HG03558 (cell line): Measurements from ENCODE around the gene CNTNAP5.

Source experiments
- ATAC-seq: cut with Tn5 transposase; IDR thresholded peaks from one replicate; pipeline ENCODE4 v1.9.1; 2021; ENCODE audit warnings: moderate number of reproducible peaks; ENCODE audit not compliant: unreplicated experiment; ENCODE audit errors: extremely low read depth

Gene CNTNAP5

DNA sequence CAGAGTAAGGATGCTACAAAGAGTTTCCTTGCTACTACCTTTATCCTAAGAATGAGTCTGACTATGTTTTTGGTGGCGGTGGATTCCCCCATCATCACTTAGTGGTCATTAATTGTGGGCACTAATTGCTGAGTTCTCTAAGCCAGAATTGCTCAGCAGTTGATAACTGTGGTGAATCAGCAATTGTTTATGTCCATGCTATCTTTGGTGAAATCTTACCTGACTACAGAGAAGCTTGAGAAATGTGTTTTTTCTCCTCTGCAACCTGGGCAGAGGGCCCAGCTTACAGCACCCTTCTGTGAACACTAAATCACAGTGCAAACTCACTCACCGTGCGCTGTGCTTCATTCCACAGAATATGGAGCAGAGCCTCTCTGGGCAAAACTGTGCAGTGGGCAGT lies 683.6 kb downstream of the CNTNAP5 start:
- no peak for ATAC-seq

DNA sequence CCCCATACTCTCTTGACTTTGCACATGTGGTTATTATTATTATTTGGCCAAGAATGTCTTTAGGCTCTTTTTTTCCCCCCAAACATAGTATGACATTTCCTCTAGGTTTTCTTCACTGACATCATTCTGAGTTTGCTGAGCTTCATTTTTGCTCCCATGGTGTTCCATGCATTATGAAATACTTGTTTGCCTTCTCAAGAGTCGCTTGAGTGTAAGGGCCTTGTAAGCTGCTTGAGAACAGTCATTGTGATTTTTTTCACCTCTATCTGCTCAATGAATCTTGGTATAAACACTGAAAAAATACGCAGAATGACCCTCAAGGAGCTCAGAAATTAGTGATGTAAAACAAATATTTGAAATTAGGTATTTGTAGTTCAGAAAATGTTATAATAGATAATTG lies 688.9 kb downstream of the CNTNAP5 start:
- no peak for ATAC-seq

DNA sequence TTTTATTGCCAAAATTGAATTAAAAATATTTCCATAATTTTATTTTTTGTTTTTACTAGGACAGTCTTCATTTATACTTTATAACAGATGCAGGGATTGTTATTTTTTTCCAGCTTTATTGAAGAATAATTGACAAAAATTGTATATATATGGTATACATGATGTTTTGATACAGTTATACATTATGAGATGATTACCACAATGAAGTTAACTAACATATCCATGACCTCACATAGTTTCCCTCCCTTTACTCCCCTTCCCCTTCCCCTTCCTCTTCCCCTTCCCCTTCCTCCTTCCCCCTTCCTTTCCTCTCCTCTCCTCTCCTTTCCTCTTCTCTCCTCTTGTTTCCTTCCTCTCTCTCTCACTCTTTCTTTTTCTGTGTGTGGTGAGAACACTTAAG lies 700.1 kb downstream of the CNTNAP5 start:
- no peak for ATAC-seq

DNA sequence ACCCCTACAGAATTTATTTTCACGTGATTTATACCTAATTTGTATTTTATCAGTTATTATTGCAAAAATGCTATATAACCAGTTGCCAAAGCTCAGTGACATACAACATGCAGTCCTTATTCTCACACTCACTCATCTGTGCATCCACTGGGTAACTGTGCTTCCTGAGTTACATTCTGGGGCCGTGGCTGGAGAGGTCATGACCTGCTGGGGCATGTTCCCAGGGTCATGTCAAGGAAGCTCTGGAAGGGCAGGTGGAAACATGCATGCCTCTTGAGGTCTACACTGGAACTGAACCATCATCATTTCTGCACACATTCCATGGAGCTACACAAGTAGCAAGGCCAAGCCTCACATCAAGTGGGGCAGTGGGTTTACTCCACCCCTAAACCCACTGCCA lies 715.5 kb downstream of the CNTNAP5 start:
- no peak for ATAC-seq

DNA sequence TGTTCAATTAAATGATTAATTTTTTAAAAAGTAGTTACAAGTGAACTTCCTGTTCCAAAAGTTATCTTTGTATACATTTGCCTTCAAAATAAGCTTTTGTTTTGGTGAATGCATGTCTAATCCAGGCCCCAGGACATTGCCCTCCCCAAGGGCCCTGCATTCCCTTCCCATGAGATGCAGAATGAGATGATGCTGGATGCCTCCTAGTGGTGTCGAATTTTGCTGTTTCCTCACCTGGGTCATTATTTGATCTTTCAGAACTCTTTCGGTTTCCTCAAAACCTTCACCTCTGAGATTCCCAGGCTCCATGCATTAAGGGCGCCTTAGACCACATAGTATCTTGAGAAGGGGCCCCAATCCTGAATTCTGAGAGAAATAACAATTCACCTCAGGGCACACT lies 728.8 kb downstream of the CNTNAP5 start:
- no peak for ATAC-seq

DNA sequence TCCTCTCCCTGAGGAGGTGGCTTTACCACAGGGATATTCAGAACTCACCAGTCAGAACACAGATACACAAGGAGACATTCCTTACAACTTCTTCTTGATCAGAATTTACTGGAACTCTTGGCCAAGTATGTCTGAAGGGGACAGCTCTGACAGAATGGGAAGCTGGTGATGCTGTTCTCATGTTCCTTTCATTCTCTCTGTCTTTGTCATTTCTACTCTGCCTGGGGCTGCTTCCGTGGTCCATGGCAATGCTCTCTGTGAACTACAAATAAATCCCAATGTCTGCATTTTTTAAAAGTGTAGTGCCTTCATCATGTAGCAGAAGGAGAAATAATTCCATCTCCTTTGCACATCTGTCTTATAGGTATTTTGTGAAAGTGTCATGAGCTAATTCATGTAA lies 730.3 kb downstream of the CNTNAP5 start:
- ATAC-seq = no peak

DNA sequence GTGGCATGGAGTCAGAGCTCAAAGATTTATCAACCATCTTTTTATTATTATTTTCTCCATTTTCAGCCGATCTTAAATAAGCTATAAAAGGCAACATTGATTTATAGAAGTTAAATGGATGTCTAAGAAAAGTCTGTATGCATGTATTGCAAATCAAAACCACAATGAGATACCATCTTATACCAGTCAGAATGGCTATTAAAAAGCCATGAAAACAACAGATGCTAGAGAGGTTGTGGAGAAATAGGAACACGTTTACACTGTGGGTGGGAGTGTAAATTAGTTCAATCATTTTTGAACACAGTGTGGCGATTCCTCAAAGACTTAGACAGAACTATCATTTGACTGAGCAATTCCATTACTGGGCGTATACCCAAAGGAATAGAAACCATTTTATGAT lies 731.0 kb downstream of the CNTNAP5 start:
- no peak for ATAC-seq

DNA sequence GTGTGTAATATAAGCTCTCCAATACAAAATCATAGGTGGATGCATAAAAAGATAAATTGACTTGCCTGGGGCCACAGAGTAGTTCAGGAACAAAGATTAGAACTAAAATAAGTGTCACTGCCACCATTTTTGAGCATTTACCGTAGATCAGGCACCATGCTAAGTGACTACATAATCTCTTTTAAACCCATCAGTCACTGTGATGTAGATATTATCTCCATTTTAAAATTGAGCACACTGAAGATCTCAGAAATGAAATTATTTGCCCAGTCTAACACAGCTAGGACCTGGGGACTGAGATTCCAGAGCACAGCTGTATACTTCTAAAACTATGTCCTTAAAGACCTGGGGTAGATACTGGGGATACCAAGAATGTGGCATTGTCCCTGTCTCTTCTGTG lies 737.3 kb downstream of the CNTNAP5 start:
- ATAC-seq = no peak

DNA sequence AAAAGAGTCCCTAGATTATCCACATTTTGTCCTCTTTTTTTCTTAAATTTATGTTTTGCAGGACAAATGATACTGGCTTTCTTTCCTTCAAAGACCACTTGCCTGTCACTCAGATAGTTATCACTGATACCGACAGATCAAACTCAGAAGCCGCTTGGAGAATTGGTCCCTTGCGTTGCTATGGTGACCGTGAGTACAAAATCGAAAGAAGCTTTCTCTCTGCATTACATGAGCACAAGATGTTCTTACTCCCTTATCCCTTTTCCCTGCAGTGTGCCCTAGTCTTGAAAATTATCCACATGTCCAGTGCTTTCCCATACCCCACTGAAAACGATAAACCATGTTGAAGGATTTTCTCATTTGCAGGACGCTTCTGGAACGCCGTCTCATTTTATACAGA lies 738.5 kb downstream of the CNTNAP5 start:
- ATAC-seq = no peak

DNA sequence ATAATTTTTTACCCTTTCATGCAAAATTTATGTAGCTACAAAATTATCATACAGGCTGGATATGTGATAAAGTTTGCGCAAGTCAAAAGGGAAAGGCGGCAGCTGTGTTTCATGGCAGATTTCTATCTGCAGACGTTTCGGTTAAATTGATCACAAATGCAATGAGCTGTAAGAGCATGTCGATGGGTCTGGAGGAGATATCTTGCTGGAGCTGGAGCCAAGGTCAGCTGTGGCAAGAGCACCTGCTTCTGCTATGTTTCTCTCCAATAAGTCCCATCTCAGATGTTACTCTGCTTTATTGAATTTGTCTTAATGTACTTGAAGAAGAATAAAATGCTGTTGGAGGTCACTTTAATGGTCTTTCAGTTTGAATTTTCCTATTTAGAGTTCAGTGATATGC lies 749.7 kb downstream of the CNTNAP5 start:
- ATAC-seq = no peak

DNA sequence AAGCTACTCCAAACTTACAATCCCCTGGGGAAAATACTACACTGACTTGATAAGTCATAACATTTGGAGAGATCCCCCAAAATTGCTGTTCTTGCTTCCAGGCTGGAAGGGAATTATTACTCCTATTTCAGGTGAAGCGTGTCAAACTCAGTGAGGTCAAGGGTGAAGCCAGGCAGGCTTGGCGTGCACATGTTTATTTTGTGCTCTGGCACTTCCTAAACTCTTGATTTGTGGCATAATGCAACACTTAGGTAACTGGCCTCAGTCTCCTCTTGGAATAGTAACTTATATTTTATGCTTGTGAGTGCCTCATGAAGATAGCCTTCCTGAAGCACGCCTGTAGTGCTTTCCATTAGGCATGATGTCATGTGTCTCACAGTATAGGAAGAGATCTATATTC lies 751.2 kb downstream of the CNTNAP5 start:
- no peak for ATAC-seq

DNA sequence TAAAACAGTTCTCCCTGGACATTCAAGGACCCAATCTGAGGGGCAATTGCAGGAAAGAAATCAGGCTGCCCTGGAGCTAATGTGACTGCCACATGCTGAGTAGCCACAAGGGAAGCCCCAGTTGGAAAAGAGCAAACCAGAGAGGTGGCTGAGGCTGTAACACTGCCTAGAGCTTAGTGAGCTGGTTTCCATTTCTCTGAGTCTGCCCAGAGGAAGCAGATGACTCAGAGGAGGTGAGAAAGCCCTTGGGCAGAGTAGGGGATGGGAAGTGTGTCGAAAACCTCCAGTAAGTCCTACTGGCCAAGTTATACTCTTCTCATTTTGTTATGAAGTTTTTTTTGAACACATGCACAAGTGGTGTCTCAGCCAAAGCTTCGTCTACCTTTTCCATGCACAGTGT lies 753.0 kb downstream of the CNTNAP5 start:
- ATAC-seq = no peak

DNA sequence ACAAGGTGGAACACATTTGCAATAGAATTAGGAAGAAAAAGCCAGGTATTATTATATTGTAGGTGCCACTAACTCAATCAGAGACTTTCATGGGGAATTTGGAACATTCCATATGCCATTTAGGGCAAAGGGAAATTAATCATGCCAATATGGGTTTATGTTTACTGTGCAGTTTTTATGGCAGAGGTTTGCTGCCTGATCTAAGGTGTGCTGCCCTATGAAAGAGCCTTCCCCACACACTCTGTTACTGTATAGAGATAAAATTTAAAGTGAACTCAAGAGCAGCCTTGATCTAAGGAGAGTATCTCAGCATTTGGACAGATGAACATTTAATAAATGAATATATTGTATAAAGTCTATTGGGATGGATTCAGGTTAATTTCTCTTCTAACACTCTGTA lies 771.6 kb downstream of the CNTNAP5 start:
- ATAC-seq = no peak

DNA sequence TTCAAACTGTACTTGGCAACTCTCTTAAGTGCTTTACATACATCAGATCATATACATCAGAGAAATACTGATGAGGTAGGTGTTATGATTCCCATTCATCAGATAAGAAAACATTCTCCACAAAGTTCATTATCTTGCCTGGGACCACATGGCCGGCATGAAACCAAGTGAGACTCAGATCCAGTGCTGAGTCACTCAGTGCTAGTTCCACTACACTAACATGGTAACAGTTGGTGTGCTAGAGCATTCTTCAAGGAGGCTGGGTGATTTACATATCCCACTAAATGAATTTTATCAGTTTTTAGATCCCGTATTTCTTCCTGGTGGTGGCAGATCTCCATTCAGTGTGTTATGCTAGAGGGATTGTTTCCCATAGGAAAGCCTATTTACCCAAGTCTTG lies 772.0 kb downstream of the CNTNAP5 start:
- no peak for ATAC-seq

DNA sequence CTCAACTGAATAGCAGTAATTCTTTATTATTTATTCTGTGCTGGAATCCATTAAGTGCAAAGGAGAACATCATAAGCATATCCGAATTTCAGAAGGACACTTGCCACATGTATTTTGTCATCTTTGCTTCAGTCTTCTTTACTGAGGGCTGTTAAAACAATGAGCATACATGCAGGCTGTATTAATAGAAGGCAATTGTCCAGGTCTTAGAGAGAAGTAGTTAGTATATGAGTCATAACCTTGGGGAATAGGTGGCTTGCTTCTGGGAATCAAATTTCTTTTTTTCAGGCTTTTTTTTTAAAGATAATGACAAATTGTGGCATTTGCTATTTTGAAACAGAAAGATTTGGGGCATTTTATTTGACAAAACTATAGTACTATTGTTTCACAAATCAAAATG lies 773.5 kb downstream of the CNTNAP5 start:
- ATAC-seq = no peak

DNA sequence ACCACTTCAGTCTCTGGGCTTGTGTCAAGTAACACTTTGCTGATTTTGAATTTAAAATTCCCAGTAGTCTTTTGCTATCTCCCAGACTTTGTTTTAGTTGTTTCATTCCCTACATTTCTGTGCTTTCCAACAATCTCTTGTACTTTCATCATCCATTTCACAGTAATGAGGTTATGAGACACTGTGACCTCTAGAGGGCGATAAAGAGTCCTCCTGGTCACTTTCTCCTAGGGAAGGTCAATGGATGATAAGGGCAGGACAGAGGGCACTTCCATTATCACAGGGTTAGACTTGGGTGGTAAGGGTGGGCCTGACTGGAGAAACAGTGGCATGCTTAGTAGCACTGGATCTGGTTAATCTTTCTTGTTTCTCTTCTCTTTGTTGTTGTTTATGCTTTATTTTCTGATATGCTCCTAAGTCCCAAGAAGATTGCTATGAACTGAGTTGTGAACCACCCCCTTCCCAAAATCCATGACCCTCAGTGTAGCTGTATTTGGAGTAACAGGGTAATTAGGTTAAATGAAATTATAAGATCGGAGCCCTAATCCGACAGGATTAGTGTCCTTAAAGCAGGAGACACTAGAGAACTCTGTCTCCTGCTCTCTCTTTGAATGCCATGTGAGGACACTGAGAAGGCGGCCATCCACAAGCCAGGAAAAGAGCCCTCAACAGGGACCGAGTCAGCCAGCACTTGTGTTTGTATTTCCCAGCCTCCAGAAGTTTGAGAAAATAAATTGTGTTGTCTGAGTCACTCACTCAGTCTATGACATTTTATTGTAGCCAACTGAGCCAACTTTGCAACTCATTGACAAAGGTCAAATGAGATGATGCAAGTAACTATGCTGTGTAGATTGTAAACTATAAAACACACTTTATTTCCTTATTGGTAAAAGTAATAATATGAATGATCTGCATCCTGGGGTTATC lies 779.2 kb downstream of the CNTNAP5 start:
- no peak for ATAC-seq

DNA sequence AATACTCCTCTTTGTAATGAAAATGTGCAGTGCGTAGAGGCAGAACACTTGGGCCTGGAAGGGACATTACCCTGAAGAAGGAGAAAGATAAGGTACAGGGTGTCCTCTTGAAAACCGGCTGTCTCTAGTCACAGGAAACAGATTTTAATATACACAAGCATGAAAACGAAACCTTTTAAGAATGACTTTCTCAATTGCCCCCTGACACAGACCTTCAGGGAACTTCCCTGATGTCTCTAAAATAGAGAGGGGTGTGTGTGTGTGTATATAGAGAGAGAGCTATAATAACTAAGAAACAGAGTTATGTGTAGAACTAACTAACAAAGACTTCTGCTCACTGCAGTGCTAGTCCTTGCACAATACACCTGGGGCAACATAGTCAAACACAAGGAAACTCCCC lies 780.0 kb downstream of the CNTNAP5 start:
- no peak for ATAC-seq

DNA sequence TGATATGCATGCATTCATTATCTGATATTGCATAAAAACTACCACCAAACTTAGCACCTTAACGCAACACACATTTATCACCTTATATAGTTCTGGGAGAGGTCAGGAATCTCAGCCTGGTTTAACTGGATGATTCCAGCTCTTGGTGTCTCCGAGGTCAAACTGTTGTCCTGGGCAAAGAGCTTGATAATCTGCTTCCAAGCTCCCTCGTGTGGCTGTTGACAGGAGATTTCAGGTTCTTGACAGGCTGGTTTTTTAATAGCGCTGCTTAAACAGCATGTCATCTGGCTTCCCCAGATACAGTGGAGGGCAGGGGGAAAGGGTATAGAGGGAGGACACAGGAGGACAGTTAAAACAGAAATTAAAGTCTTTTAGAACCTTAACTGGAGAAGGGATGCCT lies 785.0 kb downstream of the CNTNAP5 start:
- no peak for ATAC-seq

DNA sequence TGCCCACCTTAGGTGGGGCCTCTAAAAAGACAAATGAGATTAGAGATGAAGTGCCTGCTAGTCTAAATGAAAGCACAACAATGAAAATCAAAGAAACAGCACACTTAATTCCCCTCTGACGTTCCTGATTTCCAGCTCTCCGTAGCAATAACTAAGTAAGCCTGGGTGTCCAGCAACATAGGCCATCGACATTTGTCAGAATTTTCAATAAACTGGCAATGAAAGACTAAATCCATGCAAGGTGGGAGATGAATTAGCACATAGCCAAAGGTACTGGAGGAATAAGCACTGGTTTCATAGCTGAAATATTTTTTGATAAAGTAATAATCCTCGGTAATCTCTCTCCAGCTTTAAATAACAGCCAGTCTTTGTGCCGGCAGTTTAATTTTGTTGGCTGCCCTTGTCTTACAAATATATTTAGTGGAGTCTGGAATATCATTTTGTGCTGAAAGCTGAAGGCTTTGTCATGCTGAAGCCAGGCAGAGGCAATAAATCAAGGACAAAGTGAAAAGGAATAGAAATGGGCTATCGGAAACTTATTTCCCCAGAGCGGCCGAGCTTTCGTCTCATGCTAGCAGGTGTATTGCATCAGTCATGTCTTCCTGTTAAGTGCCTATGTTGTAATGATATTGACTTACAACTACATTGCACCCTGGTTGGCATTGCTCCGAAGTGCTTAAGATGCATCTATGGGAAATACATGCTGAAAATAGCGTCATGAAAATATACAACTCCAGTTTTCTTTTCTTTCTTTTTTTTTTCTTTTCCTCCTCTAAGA lies 790.1 kb downstream of the CNTNAP5 start:
- ATAC-seq = no peak

DNA sequence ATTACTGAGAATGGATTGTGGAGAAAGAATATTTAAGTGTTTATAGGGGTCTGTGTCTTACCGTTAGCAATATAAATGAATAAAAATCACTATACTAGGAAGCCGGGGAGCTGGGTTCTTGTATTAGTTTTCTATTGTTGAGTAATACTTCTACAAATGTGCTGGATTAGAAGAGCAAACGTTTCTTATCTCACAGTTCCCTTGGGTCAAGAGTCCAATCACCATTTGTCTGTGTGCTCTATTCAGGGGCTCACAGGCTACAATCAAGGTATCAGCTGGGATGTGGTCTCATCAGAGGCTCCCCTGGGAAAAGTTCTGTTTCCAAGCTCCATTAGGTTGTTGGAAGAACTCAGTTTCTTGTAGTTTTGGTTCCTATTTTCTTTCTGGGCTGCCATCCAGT lies 790.9 kb downstream of the CNTNAP5 start:
- no peak for ATAC-seq

DNA sequence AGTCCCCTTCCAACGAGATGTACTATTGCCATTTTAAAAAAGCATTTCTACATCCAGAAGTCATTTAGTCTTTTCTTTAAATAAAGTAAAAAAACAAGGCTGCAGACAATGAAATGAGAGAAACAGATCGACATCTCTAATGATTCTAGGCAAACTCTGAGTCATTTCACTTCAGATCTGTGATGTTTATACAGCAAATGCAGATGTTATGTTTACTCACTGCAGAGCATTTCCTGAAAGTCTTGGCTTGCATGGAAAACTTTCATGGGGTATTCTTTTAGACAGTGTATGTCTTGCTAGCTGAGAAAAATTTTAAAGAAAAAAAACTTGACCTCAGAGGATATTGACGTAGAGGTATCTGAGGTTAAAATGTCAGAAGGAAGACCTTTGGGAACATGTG lies 797.4 kb downstream of the CNTNAP5 start:
- ATAC-seq = no peak

DNA sequence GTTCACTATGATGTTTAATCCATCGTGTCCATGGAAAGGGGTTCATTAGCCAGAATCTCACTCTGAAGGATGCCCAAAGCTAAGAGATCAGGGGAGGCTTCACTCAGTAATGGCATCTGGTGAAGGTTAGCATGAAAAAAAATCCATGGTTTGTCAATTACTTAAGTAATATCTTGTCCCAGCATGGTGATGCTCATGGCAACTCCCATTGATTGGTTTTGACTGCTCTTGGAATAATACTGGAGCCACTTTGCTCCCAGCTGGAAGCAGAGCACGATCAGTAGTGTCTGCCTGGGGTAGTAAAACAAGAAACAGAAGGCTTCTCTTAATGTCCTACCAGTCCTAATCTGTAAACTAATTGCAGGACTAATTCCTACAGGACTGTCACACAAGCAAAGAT lies 799.4 kb downstream of the CNTNAP5 start:
- no peak for ATAC-seq
